HG02981 (cell line): ENCODE measurements around the gene IFT80.
A peak's percentile ranks its signal among the peaks of the same experiment; 100 is the strongest.

ENCODE experiments used
- ATAC-seq: cut with Tn5 transposase; IDR thresholded peaks from one replicate; pipeline ENCODE4 v1.9.1; 2021; ENCODE audit warnings: mild to moderate bottlenecking, moderate library complexity; ENCODE audit not compliant: unreplicated experiment

Gene IFT80

GRCh38 chr3:160399125-160400029 lies at the start of gene IFT80, which contains the start of gene SMC4:
Gene IFT80, minus strand, starts transcription at chr3:160399225. Its CDS starts 14,625 bp downstream, at chr3:160384600.
Gene SMC4, plus strand, starts transcription at chr3:160399650. Its CDS starts 1,177 bp downstream, at chr3:160400827.
- peak; percentile 93 for ATAC-seq

- ATAC-seq, result no peak
Measured at GRCh38 chr3:160447544-160447943, 48.5 kb upstream of the IFT80 start.

GRCh38 chr3:160446522-160447056 lies 47.6 kb upstream of the IFT80 start:
- no peak for ATAC-seq

- ATAC-seq, result no peak
Measured at GRCh38 chr3:160445854-160446253, 46.8 kb upstream of the IFT80 start.

- ATAC-seq, result no peak
Measured at GRCh38 chr3:160444411-160444810, 45.4 kb upstream of the IFT80 start.

GRCh38 chr3:160440687-160441086 lies 41.7 kb upstream of the IFT80 start:
- no peak for ATAC-seq

- ATAC-seq, result no peak
Measured at GRCh38 chr3:160437083-160437455, 38.0 kb upstream of the IFT80 start.

GRCh38 chr3:160435747-160436146 lies 36.7 kb upstream of the IFT80 start:
- no peak for ATAC-seq

GRCh38 chr3:160435095-160435494 lies 36.1 kb upstream of the IFT80 start:
- no peak for ATAC-seq

GRCh38 chr3:160434071-160434470 lies 35.0 kb upstream of the IFT80 start:
- no peak for ATAC-seq

GRCh38 chr3:160427832-160428424 lies 28.9 kb upstream of the IFT80 start:
- ATAC-seq, result no peak

GRCh38 chr3:160417311-160417710 lies 18.3 kb upstream of the IFT80 start:
- ATAC-seq, result no peak

- ATAC-seq, result peak; percentile 75
Measured at GRCh38 chr3:160413613-160414248, 14.7 kb upstream of the IFT80 start.

GRCh38 chr3:160412477-160412876 lies 13.5 kb upstream of the IFT80 start:
- ATAC-seq, result no peak

GRCh38 chr3:160409812-160410610 lies 11.0 kb upstream of the IFT80 start:
- ATAC-seq, result no peak

- ATAC-seq, result no peak
Measured at GRCh38 chr3:160403796-160404470, 4.9 kb upstream of the IFT80 start.

GRCh38 chr3:160403028-160403545 lies 4.1 kb upstream of the IFT80 start:
- ATAC-seq, result no peak

- ATAC-seq, result no peak
Measured at GRCh38 chr3:160402221-160403027, 3.4 kb upstream of the IFT80 start.
